WTC11 (cell line): ENCODE data around the gene HYCC2. TPM values are rescaled to one million over a fixed set of nuclear protein-coding genes. Genes with fewer than 3 reads are reported as not detected.
A peak's percentile ranks its signal among the peaks of the same experiment; 100 is the strongest.
"Not testable (repeated sequence)": the region's sequence is repeated elsewhere in the genome, so short reads cannot be mapped to it uniquely, and the experiment has no call there.

Experiments used
- ATAC-seq: fragments of 200-7000 bp; cut with Tn5 transposase; 2 replicates; pipeline ENCODE4 v1.10.0; 2021; ENCODE audit warnings: mild to moderate bottlenecking, moderate library complexity
- CTCF ChIA-PET: fragments of 300-600 bp; sonication (Branson Sonifier 250); formaldehyde crosslinking; loops from one replicate; lab custom pipeline; 2021; ENCODE audit warnings: antibody characterized with exemption; lab: Charles Lee
- POLR2A ChIA-PET: fragments of 350-600 bp; sonication (Branson Sonifier 250); formaldehyde crosslinking; loops from one replicate; lab custom pipeline; 2021; ENCODE audit warnings: antibody characterized with exemption; lab: Charles Lee
- DNase-seq: peaks from one replicate; pipeline ENCODE4 v3.0.0; 2021; ENCODE audit warnings: low spot score
- H3K27ac Mint-ChIP-seq: 2 replicates; pipeline ENCODE4 v1.8.0; 2021; ENCODE audit warnings: mixed read lengths
- H3K27me3 Mint-ChIP-seq: 2 replicates; pipeline ENCODE4 v1.8.0; 2021; ENCODE audit warnings: low read depth, mild to moderate bottlenecking, moderate library complexity, mixed read lengths
- H3K36me3 Mint-ChIP-seq: 2 replicates; pipeline ENCODE4 v1.8.0; 2021; ENCODE audit warnings: mixed read lengths
- H3K4me1 Mint-ChIP-seq: 2 replicates; pipeline ENCODE4 v1.8.0; 2022; ENCODE audit warnings: mixed read lengths
- H3K4me3 Mint-ChIP-seq: 2 replicates; pipeline ENCODE4 v1.8.0; 2021; ENCODE audit warnings: mild to moderate bottlenecking, moderate library complexity, mixed read lengths
- H3K9me3 Mint-ChIP-seq: 2 replicates; pipeline ENCODE4 v1.8.0; 2021; ENCODE audit warnings: mixed read lengths
- AFF4 ChIP-seq: sonication (generic); formaldehyde crosslinking; IDR thresholded peaks from 2 replicates; pipeline ENCODE4 v1.8.1; 2023; ENCODE audit warnings: mild to moderate bottlenecking, missing genetic modification reagents, borderline replicate concordance
- ARID4B ChIP-seq: sonication (generic); formaldehyde crosslinking; IDR thresholded peaks from 2 replicates; pipeline ENCODE4 v1.8.0; 2023; ENCODE audit warnings: missing genetic modification reagents, mild to moderate bottlenecking, borderline replicate concordance
- CREB1 ChIP-seq: sonication (generic); formaldehyde crosslinking; IDR thresholded peaks from 2 replicates; pipeline ENCODE4 v1.8.0; 2023; ENCODE audit warnings: mild to moderate bottlenecking, missing genetic modification reagents
- CTCF ChIP-seq: fragments of 200-600 bp; IDR thresholded peaks from 2 replicates; pipeline ENCODE4 v1.8.0; 2022; ENCODE audit warnings: antibody characterized with exemption
- E2F1 ChIP-seq: sonication (generic); formaldehyde crosslinking; IDR thresholded peaks from 2 replicates; pipeline ENCODE4 v1.8.0; 2022; ENCODE audit warnings: mild to moderate bottlenecking, missing genetic modification reagents
- ELF4 ChIP-seq: sonication (generic); formaldehyde crosslinking; IDR thresholded peaks from 2 replicates; pipeline ENCODE4 v1.8.1; 2022; ENCODE audit warnings: low read depth, mild to moderate bottlenecking, moderate library complexity, missing genetic modification reagents
- ETV6 ChIP-seq: sonication (generic); formaldehyde crosslinking; IDR thresholded peaks from 2 replicates; pipeline ENCODE4 v1.8.1; 2022; ENCODE audit warnings: mild to moderate bottlenecking, missing genetic modification reagents
- JAZF1 ChIP-seq: fragments of 250-450 bp; sonication (Bioruptor Pico); IDR thresholded peaks from 2 replicates; pipeline ENCODE4 v1.9.0; 2021; ENCODE audit warnings: moderate library complexity, mild to moderate bottlenecking, inconsistent platforms
- MLX ChIP-seq: sonication (generic); formaldehyde crosslinking; IDR thresholded peaks from 2 replicates; pipeline ENCODE4 v1.8.1; 2023; ENCODE audit warnings: mild to moderate bottlenecking, missing genetic modification reagents, moderate library complexity
- MXD4 ChIP-seq: fragments of 250-450 bp; sonication (Bioruptor Pico); IDR thresholded peaks from 2 replicates; pipeline ENCODE4 v1.8.0; 2021; ENCODE audit warnings: mild to moderate bottlenecking, moderate library complexity, borderline replicate concordance
- NFYB ChIP-seq: sonication (generic); formaldehyde crosslinking; conservative IDR thresholded peaks from 2 replicates; pipeline ENCODE4 v1.8.0; 2022; ENCODE audit warnings: low read depth, missing genetic modification reagents
- OVOL2 ChIP-seq: fragments of 250-450 bp; sonication (Bioruptor Pico); IDR thresholded peaks from 2 replicates; pipeline ENCODE4 v1.9.0; 2021; ENCODE audit warnings: mild to moderate bottlenecking, borderline replicate concordance
- RELA ChIP-seq: sonication (generic); formaldehyde crosslinking; IDR thresholded peaks from 2 replicates; pipeline ENCODE4 v1.8.1; 2022; ENCODE audit warnings: missing genetic modification reagents, mild to moderate bottlenecking, borderline replicate concordance
- ZNF416 ChIP-seq: fragments of 250-450 bp; sonication (Bioruptor Pico); IDR thresholded peaks from 2 replicates; pipeline ENCODE4 v1.9.0; 2021; ENCODE audit warnings: mild to moderate bottlenecking, inconsistent platforms
- ZNF423 ChIP-seq: fragments of 250-450 bp; sonication (Bioruptor Pico); IDR thresholded peaks from 2 replicates; pipeline ENCODE4 v2.1.2; 2022; ENCODE audit warnings: mild to moderate bottlenecking, moderate library complexity
- ZNF512 ChIP-seq: sonication (generic); formaldehyde crosslinking; IDR thresholded peaks from 2 replicates; pipeline ENCODE4 v1.8.1; 2022; ENCODE audit warnings: missing genetic modification reagents, borderline replicate concordance
- ZSCAN18 ChIP-seq: fragments of 250-450 bp; sonication (Bioruptor Pico); IDR thresholded peaks from 2 replicates; pipeline ENCODE4 v2.1.2; 2022; ENCODE audit warnings: mild to moderate bottlenecking, moderate library complexity
- total RNA-seq: library from RNA; stranded (reverse); gene quantifications from 3 replicates; pipeline ENCODE4 v1.2.3, GENCODE V29; 2021

The HYCC2 gene
- total RNA-seq, 1 experiment from 2014 or later: 10.4 TPM

- not testable (repeated sequence) for H3K36me3 Mint-ChIP-seq, H3K9me3 Mint-ChIP-seq, H3K27me3 Mint-ChIP-seq, DNase-seq, ATAC-seq
- H3K4me3 Mint-ChIP-seq: peak overlapping the region; percentile 88
- H3K4me1 Mint-ChIP-seq: peaks cover 43% of the 10 kb centered on the region
- ChIA-PET CTCF (interaction anchor here (0.6 to 2.9 kb wide), 9 partner anchors 11 to 154 kb away, joined by 3 to 16 read pairs (median 5); partner anchors contain the start of genes CASP10 and ORC2), POLR2A (interaction anchor here (0.6 to 1.5 kb wide), 5 partner anchors 9 to 229 kb away, joined by 3 to 5 read pairs (median 3); partner anchors contain the start of genes NIF3L1, ORC2 and PPIL3)
- H3K27ac Mint-ChIP-seq: 0 out of 2 replicates have a peak overlapping the region, but pooled peaks have one; percentile 93
Measured at GRCh38 chr2:201117735-201118094, 46.2 kb upstream of the HYCC2 start.

GRCh38 chr2:201116959-201117734, 45.7 kb upstream of the HYCC2 start:
- Mint-ChIP-seq H3K4me3 (peak overlapping the region; percentile 88), H3K27ac (peak overlapping the region; percentile 93), H3K9me3 (no peaks in the 10 kb centered on the region), H3K4me1 (peaks cover 43% of the 10 kb centered on the region), H3K27me3 (peaks cover 4% of the 10 kb centered on the region; the same call in 1 of the 2 replicates), H3K36me3 (no peaks in the 10 kb centered on the region)
- ChIA-PET POLR2A (interaction anchor here (0.6 to 1.5 kb wide), 5 partner anchors 36 to 228 kb away, joined by 3 to 5 read pairs (median 3); partner anchors contain the start of genes NIF3L1, ORC2 and PPIL3), CTCF (interaction anchor here (0.6 to 2.9 kb wide), 7 partner anchors 20 to 153 kb away, joined by 3 to 16 read pairs (median 6); partner anchors contain the start of gene ORC2)
- DNase-seq (no peak), ATAC-seq (no peak)
- no peak for TF ChIP-seq ZNF416 (CRISPR knock-in tag)
- TF ChIP-seq ELF4 (CRISPR knock-in tag): no peak
- no peak for TF ChIP-seq JAZF1
- TF ChIP-seq ZNF512 (CRISPR knock-in tag): no peak
- TF ChIP-seq ZSCAN18 (CRISPR knock-in tag): no peak
- no peak for TF ChIP-seq E2F1
- no peak for TF ChIP-seq OVOL2 (CRISPR knock-in tag)
- no peak for TF ChIP-seq ZNF423
- no peak for TF ChIP-seq MLX (CRISPR knock-in tag)
- no peak for TF ChIP-seq NFYB (CRISPR knock-in tag)
- TF ChIP-seq CREB1 (CRISPR knock-in tag): no peak
- no peak for TF ChIP-seq ARID4B (CRISPR knock-in tag)
- TF ChIP-seq MXD4 (CRISPR knock-in tag): no peak
- TF ChIP-seq AFF4: no peak
- no peak for TF ChIP-seq ETV6 (CRISPR knock-in tag)
- TF ChIP-seq RELA (CRISPR knock-in tag): no peak
- no peak for TF ChIP-seq CTCF
